ENCODE results near the gene ARHGAP9.

GRCh38 chr12:57498571-57498970 lies 18.9 kb upstream of the ARHGAP9 start:
- TF ChIP-seq CTCF (IDR thresholded peaks at IDR 0.05; ENCODE audit: low read depth, low read length, poor library complexity, severe bottlenecking) (no peak), EZH2phosphoT487 (IDR thresholded peaks at IDR 0.05; ENCODE audit: borderline replicate concordance, low read length) (no peak)
